GM23248 (cell line): ENCODE results near the gene CPM. TPM values are rescaled to one million over a fixed set of nuclear protein-coding genes. Genes with fewer than 3 reads are reported as not detected.

Experiments
- DNase-seq: peaks from one replicate; pipeline ENCODE4 v3.0.0-alpha.2; 2015
- H2AFZ ChIP-seq: fragments of 200-600 bp; sonication (generic); 2 replicates; pipeline ENCODE4 v1.6.1; 2016; ENCODE audit warnings: antibody characterized with exemption
- H3F3A ChIP-seq: fragments of 200-600 bp; sonication (generic); 2 replicates; pipeline ENCODE4 v1.6.1; 2016; ENCODE audit warnings: mild to moderate bottlenecking, antibody characterized with exemption, mixed run types; ENCODE audit not compliant: insufficient read depth
- H3K27ac ChIP-seq: fragments of 200-600 bp; sonication (generic); 2 replicates; pipeline ENCODE4 v1.5.1; 2016; ENCODE audit warnings: mild to moderate bottlenecking
- H3K27me3 ChIP-seq: fragments of 200-600 bp; sonication (generic); replicated peaks from 2 replicates; pipeline ENCODE4 v1.6.1; 2016; ENCODE audit warnings: mild to moderate bottlenecking; ENCODE audit not compliant: insufficient read depth
- H3K36me3 ChIP-seq: fragments of 200-600 bp; sonication (generic); 2 replicates; pipeline ENCODE4 v1.6.1; 2016; ENCODE audit warnings: low read depth, mild to moderate bottlenecking
- H3K4me1 ChIP-seq: fragments of 200-600 bp; sonication (generic); 2 replicates; pipeline ENCODE4 v1.6.1; 2016; ENCODE audit warnings: mild to moderate bottlenecking; ENCODE audit not compliant: insufficient read depth
- H3K4me2 ChIP-seq: fragments of 200-600 bp; sonication (generic); one replicate; pipeline ENCODE4 v1.6.1; 2016; ENCODE audit warnings: mild to moderate bottlenecking; ENCODE audit not compliant: unreplicated experiment
- H3K4me3 ChIP-seq: fragments of 200-600 bp; sonication (generic); 2 replicates; pipeline ENCODE4 v1.5.1; 2016; ENCODE audit warnings: mild to moderate bottlenecking
- H3K79me2 ChIP-seq: fragments of 200-600 bp; sonication (generic); 2 replicates; pipeline ENCODE4 v1.6.1; 2016; ENCODE audit warnings: mild to moderate bottlenecking; ENCODE audit not compliant: insufficient read depth
- H3K9ac ChIP-seq: fragments of 200-600 bp; sonication (generic); 2 replicates; pipeline ENCODE4 v1.6.1; 2016; ENCODE audit warnings: mild to moderate bottlenecking
- H3K9me2 ChIP-seq: fragments of 200-600 bp; sonication (generic); 2 replicates; pipeline ENCODE4 v1.6.1; 2016; ENCODE audit warnings: mixed run types, mild to moderate bottlenecking, moderate library complexity; ENCODE audit not compliant: insufficient read depth
- H3K9me3 ChIP-seq: fragments of 200-600 bp; sonication (generic); one replicate; pipeline ENCODE4 v1.6.1; 2017; ENCODE audit warnings: low read depth
- H4K20me1 ChIP-seq: fragments of 200-600 bp; sonication (generic); 2 replicates; pipeline ENCODE4 v1.6.0; 2016; ENCODE audit not compliant: insufficient read depth
- EZH2 ChIP-seq: fragments of 200-600 bp; sonication (generic); IDR thresholded peaks from 2 replicates; pipeline ENCODE4 v1.6.1; 2018; ENCODE audit warnings: antibody characterized with exemption, mild to moderate bottlenecking; ENCODE audit not compliant: insufficient read depth, poor library complexity, severe bottlenecking
- EZH2phosphoT487 ChIP-seq: fragments of 200-600 bp; sonication (generic); IDR thresholded peaks from 2 replicates; pipeline ENCODE4 v1.6.1; 2018; ENCODE audit warnings: antibody characterized with exemption, moderate library complexity, mild to moderate bottlenecking, low read depth; ENCODE audit not compliant: insufficient read depth
- WGBS, 2 experiments: methylation state at CpG; one replicate each; pipeline ENCODE4 v1.1.6; 2015 to 2017; ENCODE audit warnings: low lambda C conversion rate in 2 of 2, low coverage in 1 of 2; ENCODE audit errors: missing lambda C conversion rate in 2 of 2; 5-methylcytosine and 5-hydroxymethylcytosine counted together
- in situ Hi-C: fragments of 300-500 bp; cut with MboI; formaldehyde crosslinking; loops from 2 replicates; pipeline ENCODE4 v1.15.0; 2020
- polyA plus RNA-seq: library from polyadenylated mRNA; unstranded; fragments of >200 nt; fragmentation: Nextera tagmentation; extraction: Ambion mirVana; gene quantifications from 2 replicates; pipeline ENCODE4 v1.2.1, GENCODE V29; 2016
- total RNA-seq: library from RNA; depleted of rRNA; stranded (reverse); fragments of >200 nt; shearing (Covaris generic); gene quantifications from 2 replicates; pipeline ENCODE4 v1.2.3, GENCODE V29; 2014

The CPM gene
- total and polyA plus RNA-seq, 2 experiments from 2014 or later, result 13.7 to 22.5 TPM

DNA sequence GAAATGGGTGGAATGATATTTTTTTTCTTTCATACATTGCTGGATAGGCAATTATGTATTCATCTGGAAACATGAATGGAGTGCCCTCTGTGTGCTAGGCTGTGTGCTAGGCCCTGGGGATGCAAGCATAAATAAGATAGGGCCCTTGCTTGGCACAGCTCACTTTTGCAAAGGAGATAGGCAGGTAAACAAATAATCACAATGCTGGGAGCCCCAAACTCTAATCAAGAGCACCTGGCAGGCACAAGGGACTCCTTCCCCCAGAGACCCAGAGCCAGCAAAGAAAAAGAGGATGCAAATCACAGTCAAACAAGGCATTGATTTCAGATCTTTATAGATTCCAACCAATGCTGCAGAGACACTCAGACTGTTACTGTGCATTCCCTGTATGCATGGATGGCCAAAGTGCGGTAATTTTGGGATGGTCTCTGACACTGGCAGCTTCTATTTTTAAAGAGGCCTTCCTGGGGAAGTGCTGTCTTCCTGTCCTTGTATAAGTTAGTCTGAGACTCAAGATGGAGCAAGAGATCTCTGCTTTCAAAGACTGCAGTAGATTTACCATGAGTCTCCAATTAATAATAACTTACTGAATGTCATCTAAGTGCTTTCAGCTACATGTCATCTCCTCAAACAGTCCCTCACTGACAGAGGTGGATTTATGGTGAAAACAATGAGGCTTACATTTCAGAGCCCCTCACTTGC is 45.1 kb upstream of the CPM start:
- no peaks in the 10 kb centered on the region for H3K27me3 ChIP-seq
- H3K9me3 ChIP-seq, result no peaks in the 10 kb centered on the region
- H3K4me3 ChIP-seq, result no peak overlapping the region
- no peak overlapping the region for H3K27ac ChIP-seq
- no peaks in the 10 kb centered on the region for H3K9me2 ChIP-seq
- no peak for DNase-seq
- H3K36me3 ChIP-seq, result no peaks in the 10 kb centered on the region
- H4K20me1 ChIP-seq, result no peaks in the 10 kb centered on the region
- in situ Hi-C loops, result no loop called here
- H3K9ac ChIP-seq, result no peak overlapping the region
- H3K79me2 ChIP-seq, result no peaks in the 10 kb centered on the region
- no peak overlapping the region for H3K4me2 ChIP-seq
- H2AFZ ChIP-seq, result no peak overlapping the region
- 92 to 96% methylated on average over 1 of the region's 1 CpG for WGBS, 2 experiments
- no peaks in the 10 kb centered on the region for H3F3A ChIP-seq
- TF ChIP-seq EZH2phosphoT487, result no peak
- H3K4me1 ChIP-seq, result peaks cover 5% of the 10 kb centered on the region

DNA sequence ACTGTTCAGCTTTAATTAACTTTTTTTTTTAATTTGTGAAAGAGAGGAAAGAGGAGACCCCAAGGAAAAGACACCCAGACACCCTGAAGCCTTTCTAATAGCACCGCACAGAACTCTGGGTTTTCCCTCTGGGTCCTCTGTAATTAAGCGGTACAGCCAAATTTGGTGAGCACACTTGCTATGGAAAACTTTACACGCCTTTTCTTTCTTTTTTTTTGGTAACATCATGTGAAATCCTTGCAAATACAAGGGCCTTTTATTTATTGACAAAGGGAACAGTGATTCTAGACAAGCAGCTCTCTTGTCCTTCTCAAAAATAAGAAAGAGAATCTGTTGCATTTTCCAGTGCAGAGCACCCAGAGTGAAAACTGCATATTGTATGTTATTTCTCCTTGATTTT is 44.4 kb upstream of the CPM start:
- Histone ChIP-seq H3K4me3 (no peak overlapping the region), H3K4me1 (peaks cover 5% of the 10 kb centered on the region), H3K27ac (no peak overlapping the region), H3K4me2 (no peak overlapping the region), H3K9me2 (no peaks in the 10 kb centered on the region), H4K20me1 (no peaks in the 10 kb centered on the region), H2AFZ (no peak overlapping the region), H3K36me3 (no peaks in the 10 kb centered on the region), H3K9ac (no peak overlapping the region), H3F3A (peaks cover 2% of the 10 kb centered on the region; the same call in 1 of the 2 replicates), H3K27me3 (no peaks in the 10 kb centered on the region), H3K9me3 (no peaks in the 10 kb centered on the region), H3K79me2 (no peaks in the 10 kb centered on the region)
- in situ Hi-C loops, result no loop called here
- TF ChIP-seq EZH2, result no peak
- TF ChIP-seq EZH2phosphoT487, result no peak
- no peak for DNase-seq
- 75 to 92% methylated on average over 3 of the region's 3 CpGs for WGBS, 2 experiments

DNA sequence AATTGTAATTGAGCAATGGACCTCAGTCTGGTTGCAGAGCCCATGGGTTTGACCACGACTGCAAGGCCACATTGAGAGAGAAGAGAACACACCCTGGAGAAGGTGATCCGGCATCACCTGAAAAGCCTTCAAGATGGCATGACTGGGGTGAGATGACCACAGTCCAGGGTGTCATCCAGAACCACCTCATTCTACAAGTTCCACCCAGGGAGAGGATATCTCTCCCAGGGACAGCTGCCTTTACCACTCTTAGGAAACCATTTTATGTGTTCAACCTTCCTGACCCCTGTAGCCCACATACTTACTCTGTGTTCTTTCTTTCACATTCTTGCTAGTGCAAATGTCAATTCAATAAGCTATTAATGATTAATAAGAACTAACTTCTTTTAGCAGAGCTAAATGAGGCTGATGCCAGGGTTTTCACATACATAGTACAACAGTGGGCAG is 43.4 kb upstream of the CPM start:
- H4K20me1 ChIP-seq, result no peaks in the 10 kb centered on the region
- no peak overlapping the region for H2AFZ ChIP-seq
- H3K4me1 ChIP-seq, result peaks cover 10% of the 10 kb centered on the region
- H3K9ac ChIP-seq, result no peak overlapping the region
- H3K27me3 ChIP-seq, result no peaks in the 10 kb centered on the region
- H3F3A ChIP-seq, result peaks cover 2% of the 10 kb centered on the region; the same call in 1 of the 2 replicates
- no peak for DNase-seq
- 84 to 95% methylated on average over 2 of the region's 2 CpGs for WGBS, 2 experiments
- no peaks in the 10 kb centered on the region for H3K79me2 ChIP-seq
- H3K4me3 ChIP-seq, result no peak overlapping the region
- no peak overlapping the region for H3K4me2 ChIP-seq
- no peaks in the 10 kb centered on the region for H3K9me3 ChIP-seq
- no peaks in the 10 kb centered on the region for H3K36me3 ChIP-seq
- TF ChIP-seq EZH2phosphoT487 (no peak), EZH2 (no peak)
- in situ Hi-C loops, result no loop called here
- H3K27ac ChIP-seq, result no peak overlapping the region
- H3K9me2 ChIP-seq, result no peaks in the 10 kb centered on the region

DNA sequence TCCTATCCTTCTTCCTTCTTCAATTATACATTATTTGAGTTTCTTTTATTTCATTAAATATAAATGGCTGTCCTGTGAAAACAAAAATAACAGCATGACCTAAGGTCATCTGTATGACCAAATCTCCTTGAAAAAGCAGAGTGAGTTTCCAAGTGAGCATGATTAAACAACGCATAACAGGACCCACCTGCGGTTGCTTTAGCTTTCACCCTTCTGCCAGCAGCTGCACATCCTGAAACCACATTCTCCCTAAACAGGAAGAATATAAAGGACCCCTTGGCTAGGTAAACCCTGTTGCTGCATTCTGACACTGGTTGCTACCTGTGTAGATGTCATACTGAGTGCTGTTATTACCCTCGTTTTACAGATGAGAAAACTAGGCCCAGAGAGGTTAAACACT is 42.8 kb upstream of the CPM start:
- H4K20me1 ChIP-seq, result no peaks in the 10 kb centered on the region
- peaks cover 2% of the 10 kb centered on the region; the same call in 1 of the 2 replicates for H3F3A ChIP-seq
- H3K27me3 ChIP-seq, result no peaks in the 10 kb centered on the region
- H3K9me2 ChIP-seq, result no peaks in the 10 kb centered on the region
- no peaks in the 10 kb centered on the region for H3K79me2 ChIP-seq
- H3K36me3 ChIP-seq, result no peaks in the 10 kb centered on the region
- H3K9ac ChIP-seq, result no peak overlapping the region
- in situ Hi-C loops, result no loop called here
- no peak overlapping the region for H3K4me2 ChIP-seq
- peaks cover 10% of the 10 kb centered on the region for H3K4me1 ChIP-seq
- H2AFZ ChIP-seq, result no peak overlapping the region
- H3K9me3 ChIP-seq, result no peaks in the 10 kb centered on the region
- TF ChIP-seq EZH2 (no peak), EZH2phosphoT487 (no peak)
- no peak overlapping the region for H3K27ac ChIP-seq
- DNase-seq, result no peak
- WGBS, 2 experiments, result 93 to 95% methylated on average over 3 of the region's 3 CpGs
- no peak overlapping the region for H3K4me3 ChIP-seq
